Embryonic facial prominence (tissue), 1 donor: ENCODE data around the gene COBL.
A peak's percentile ranks its signal among the peaks of the same experiment; 100 is the strongest.

ENCODE experiments used
- DNase-seq: peaks from one replicate; pipeline ENCODE4 v3.0.0-alpha.2; 2016; ENCODE audit errors: extremely low spot score

The COBL gene

DNA sequence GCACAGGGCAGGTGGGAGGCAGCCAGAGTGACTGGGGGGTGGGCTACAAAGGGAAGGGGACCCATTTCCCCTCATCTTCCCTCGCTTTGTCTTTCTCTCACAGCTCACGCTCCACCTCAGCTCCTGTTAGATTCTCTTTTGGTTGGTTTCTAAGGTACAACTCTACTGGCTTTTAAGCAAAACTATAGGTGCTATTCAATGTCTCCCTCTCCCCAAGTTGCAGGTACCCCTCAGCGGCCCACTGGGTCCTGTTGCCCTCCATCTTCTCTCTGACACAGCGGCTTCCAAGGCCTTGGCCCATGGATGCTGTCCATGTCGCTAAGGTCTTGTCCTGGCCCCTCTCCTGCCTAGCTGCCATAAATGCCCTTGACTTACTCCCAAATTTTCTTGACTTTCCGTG, 168.4 kb downstream of the COBL start:
- DNase-seq, result no peak

GRCh38 chr7:51146816-51147586, 169.6 kb downstream of the COBL start:
- no peak for DNase-seq

DNA sequence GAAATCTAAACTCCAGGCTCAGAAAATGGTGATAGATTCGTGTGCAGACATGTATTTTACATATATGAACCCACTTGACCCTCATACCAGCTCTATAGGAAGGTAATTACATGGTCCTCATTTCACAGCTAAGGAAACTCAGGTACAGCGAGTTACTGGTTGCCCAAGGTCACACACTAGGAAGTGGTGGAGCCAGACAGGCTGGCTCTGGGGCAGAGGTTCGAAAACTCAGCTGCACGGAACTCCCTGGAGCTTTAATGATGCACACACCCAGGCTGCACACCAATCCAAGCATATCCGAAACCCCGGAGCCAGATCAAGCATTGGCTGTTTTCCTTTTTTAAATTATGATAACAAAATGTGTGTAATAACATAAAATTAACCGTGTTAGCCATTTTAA, 172.4 kb downstream of the COBL start:
- no peak for DNase-seq

DNA sequence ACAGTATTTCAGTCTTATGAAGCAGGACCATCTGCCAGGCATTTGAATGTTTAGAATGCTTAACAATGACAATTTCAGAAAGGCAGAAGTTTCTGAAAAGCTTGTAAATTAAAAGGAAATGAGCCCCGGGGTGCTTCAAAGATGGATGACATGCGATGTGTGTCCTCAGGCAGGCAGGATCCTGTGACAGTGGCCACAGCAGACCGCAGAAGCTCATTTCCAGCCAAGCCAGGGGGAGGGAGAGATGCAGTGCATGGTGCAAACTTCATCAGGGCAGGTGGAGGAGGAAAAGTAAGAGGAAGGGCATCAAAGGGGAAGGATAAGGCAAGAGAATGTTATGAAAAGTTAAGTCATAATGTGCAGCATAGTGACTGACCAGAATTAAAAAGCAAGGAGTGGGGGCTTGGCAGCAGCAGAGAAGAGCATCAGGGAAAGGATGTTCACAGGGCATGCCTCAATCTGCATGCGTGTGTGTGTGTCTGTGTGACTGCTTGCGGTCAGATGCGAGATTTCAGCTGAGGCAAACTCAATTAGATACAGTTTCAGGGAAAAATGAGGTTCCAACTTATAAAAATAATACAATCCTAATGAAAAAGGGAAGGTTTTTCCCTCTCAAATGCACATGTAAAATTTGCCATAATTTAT, 173.7 kb downstream of the COBL start:
- DNase-seq, result no peak

DNA sequence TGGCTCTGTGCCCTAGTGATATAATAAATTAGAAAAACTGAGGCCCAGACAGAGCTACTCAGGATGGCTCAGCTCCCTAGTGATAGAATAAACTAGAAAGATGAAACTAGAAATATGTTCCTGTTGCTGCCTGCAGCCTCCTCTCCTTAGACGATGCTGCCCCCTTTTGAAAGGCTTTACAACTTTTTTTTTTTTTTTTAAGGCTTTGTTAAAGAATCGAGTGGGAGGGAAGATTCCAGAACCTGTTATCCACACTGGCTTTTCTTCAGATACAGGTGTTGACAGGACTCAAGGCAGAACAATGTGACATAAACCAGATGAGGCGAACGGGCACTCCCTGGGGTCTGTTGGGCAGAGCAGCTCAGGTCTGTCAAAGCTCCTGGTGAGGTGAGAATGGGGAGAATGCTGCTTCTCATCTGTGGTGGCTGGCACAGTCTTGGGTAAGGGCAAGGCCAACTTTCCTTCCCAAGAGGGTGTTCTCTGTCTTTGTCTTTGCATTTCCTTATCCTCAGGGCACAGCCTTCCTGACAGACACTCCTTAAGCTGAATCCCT, 175.1 kb downstream of the COBL start:
- peak; percentile 12 for DNase-seq

DNA sequence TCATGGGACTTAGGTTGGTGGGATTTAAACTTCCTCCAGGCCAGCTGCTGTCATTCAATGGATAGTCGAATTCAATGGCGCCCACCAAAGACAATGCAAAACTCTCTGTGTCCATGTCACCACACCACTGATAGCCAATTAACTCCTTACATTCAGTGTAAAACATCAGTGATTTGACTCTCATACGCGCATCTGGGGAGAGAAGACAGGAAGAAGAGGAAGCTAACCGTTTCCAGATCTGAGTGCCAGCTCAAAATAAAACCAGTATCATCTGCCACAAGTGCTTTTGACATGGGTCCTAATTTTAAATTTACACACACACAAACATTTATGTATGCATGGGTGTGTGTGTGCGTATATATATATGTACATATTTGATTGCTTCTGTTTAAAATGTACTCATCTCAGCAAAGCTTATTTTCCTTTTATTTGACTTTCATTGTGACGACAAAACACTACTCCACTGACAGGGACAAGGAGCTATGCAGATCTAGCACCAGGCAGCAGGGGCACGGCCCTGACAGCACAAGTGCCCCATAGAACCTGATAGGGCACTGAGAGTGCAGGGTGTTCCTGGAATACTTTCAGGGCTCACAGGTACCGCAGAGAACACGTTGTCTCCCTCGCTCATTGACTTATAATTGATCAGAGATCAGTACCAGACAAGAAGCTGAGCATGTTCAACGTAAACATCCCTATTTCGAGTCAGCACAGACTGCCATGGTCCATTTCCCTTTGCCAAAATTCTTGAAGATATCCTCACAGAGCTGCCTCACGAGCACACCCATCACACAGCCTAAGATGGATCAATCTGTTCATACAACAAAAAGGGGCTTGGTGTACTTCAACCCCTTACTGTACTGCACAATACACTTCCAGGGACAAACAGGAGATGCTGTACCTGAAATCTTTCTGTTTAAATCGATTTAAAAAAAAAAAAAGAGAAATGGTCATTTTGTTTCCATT, 176.1 kb downstream of the COBL start:
- no peak for DNase-seq

DNA sequence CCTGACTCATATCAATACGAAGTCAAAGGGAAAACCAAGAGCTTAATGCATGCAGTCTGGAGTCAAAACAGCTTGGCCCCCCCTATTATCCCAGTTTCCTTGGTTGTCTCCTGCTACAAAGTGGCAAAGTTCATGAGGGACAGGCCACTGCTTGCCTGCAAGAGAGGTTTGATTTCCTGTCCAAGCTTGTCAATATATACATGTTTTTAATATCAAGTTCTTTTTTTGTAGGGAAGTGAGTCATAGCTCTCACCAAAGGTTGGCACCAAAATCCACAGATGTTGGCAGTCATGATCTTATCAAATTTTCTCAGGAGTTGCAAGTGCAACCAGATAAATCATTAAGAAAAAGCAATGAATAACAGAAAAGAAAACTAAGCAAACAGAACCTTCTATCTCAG, 176.8 kb downstream of the COBL start:
- no peak for DNase-seq

GRCh38 chr7:51138123-51139085, 178.2 kb downstream of the COBL start:
- DNase-seq, result no peak

DNA sequence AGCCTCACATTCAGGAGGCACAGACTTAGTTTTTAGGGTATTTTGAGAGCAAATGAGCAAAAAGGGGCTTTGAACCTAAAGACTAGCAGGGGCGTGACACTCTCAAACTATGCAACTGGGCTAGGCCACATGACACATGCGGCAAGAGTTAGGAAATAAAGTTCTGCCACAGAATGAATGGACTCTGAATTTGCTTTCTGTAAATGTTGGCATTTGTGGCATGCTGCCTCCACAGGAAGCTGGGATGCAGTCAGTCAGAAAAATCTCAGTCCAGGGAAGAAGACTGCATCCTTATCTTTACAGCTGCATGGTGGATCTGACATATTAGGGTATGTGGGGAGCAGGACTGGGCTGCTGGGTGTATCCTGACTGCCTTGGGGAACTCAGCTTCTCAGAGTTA, 181.0 kb downstream of the COBL start:
- DNase-seq, result no peak

- peak; percentile 31 for DNase-seq
These were observed 182.6 kb downstream of the COBL start for GRCh38 chr7:51134013-51134441.

- no peak for DNase-seq
These were observed 183.9 kb downstream of the COBL start for GRCh38 chr7:51132661-51133060.

DNA sequence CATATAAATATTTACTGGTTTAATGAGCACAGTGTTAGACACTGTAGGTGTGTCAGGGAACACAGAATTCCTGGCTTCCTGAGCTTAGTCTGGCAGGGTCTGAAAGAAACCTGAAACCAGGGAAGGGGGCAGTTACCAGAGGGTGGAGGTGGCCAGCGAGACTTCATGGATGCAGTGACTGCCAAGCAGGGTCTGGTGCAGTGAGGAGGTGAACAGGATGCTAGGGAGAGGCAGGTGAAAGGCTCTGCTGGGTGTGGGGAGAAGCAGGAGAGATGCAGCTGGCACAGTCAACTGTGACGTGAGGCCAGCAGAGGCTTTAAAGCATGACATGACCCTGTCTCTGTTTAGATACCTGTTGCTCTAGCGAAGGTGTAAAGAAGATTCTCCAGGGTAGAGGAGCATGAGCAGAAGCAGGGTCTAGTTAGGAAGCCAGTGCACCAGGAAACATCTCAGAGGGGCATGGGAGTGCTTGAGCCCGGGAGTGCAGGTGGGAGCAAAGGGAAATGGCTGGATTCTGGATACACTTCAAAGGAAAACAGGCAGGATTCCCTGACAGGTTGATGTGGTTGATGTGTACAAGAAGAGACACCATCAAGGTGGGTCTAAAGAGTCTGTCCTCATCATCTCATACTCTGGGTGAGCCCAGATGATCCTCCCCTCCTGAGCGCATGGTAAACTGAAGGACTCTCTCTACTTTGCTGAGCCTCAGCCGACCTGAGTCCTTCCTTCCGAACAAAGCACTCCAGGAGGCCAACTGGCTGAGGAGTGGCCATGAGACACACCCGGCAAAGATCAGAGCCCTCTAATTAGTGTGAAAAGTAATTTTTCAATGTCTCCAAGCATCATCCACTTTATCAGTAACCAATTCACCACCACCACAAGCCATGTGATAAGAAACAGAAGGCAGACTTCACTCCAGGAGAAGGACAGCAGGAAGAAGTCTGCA, 186.8 kb downstream of the COBL start:
- no peak for DNase-seq

GRCh38 chr7:51128545-51129435, 187.8 kb downstream of the COBL start:
- DNase-seq, result no peak

DNA sequence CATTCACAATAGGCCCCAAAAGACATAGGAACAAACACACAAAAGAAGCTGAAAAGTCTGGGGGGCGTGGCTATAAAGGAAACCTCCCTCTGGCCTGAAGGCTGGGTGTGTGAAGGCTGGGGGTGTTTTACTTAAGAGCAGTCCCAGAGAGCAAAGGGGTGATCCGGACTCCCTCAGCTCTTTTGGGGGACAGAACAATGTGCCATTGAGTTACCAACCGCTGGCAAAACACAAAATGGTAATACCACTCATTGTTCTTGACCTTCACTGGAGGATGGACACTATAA, 189.0 kb downstream of the COBL start:
- DNase-seq, result no peak

GRCh38 chr7:51126813-51127617, 189.6 kb downstream of the COBL start:
- no peak for DNase-seq

- no peak for DNase-seq
These were observed 190.3 kb downstream of the COBL start for GRCh38 chr7:51126324-51126723.

- DNase-seq, result no peak
These were observed 192.3 kb downstream of the COBL start for GRCh38 chr7:51124321-51124720.
